Neuron (in vitro differentiated cells): ENCODE data around the gene C11orf87.
A peak's percentile ranks its signal among the peaks of the same experiment; 100 is the strongest.

Source experiments
- H2AFZ ChIP-seq: one replicate; pipeline ENCODE4 v1.6.1; 2013; ENCODE audit warnings: low read depth, mild to moderate bottlenecking, inconsistent platforms, low read length, moderate library complexity
- H3K27me3 ChIP-seq: one replicate; pipeline ENCODE4 v1.6.1; 2013; ENCODE audit warnings: low read length; ENCODE audit not compliant: insufficient read depth
- H3K36me3 ChIP-seq: one replicate; pipeline ENCODE4 v1.6.1; 2013; ENCODE audit warnings: low read length; ENCODE audit not compliant: insufficient read depth
- H3K4me1 ChIP-seq: one replicate; pipeline ENCODE4 v1.6.1; 2013; ENCODE audit warnings: low read length; ENCODE audit not compliant: insufficient read depth
- H3K4me3 ChIP-seq: 2 replicates; pipeline ENCODE4 v1.5.1; 2013; ENCODE audit warnings: mild to moderate bottlenecking, low read length, moderate library complexity
- H3K9me3 ChIP-seq: one replicate; pipeline ENCODE4 v1.6.1; 2013; ENCODE audit warnings: low read length

C11orf87 gene

DNA sequence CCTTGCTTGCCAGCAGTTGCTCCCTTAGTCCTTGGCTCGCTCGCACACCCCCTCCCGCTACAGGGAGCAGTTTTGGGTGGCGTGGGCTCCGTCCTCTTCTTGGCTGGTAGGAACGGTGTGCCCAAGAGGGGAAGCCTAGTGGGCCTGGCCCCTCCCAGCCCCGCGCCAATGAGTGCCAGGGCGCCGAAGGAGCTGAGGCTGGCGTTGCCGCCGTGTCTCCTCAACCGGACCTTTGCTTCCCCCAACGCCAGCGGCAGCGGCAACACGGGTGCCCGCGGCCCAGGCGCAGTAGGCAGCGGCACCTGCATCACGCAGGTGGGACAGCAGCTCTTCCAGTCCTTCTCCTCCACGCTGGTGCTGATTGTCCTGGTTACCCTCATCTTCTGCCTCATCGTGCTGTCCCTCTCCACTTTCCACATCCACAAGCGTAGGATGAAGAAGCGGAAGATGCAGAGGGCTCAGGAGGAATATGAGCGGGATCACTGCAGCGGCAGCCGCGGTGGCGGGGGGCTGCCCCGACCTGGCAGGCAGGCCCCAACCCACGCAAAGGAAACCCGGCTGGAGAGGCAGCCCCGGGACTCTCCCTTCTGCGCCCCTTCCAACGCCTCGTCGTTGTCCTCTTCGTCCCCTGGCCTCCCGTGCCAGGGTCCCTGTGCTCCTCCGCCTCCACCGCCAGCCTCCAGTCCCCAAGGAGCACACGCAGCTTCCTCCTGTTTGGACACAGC is 1.6 kb downstream of the C11orf87 start:
- Histone ChIP-seq H3K4me1 (peaks cover 15% of the 10 kb centered on the region), H3K36me3 (no peaks in the 10 kb centered on the region), H2AFZ (peak overlapping the region; percentile 79), H3K9me3 (no peaks in the 10 kb centered on the region), H3K4me3 (peak overlapping the region; percentile 40), H3K27me3 (peaks cover 33% of the 10 kb centered on the region)

DNA sequence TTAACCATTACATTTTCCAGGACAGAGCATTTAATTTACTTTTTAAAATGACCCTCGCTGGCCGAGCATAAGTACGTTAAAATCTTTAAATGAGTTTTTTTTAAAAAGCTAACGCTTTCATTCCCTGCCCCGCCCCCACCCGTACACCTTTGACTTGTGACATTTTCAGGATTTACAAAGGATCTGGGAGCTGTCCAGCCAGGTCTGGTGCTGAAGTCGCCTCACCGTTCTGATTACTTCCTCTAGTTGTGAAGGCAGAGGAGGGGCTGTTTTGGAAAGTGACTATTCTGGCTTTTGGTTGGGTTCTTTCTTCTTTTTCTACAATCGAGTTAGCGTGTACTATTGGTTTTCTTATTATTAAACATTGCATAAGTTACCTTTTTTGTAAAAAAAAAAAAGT is 2.9 kb downstream of the C11orf87 start:
- Histone ChIP-seq H3K4me3 (no peak overlapping the region), H3K36me3 (no peaks in the 10 kb centered on the region), H3K27me3 (peaks cover 33% of the 10 kb centered on the region), H3K4me1 (peaks cover 15% of the 10 kb centered on the region), H2AFZ (no peak overlapping the region), H3K9me3 (no peaks in the 10 kb centered on the region)

- H3K27me3 ChIP-seq: peaks cover 33% of the 10 kb centered on the region
- no peaks in the 10 kb centered on the region for H3K9me3 ChIP-seq
- H3K4me3 ChIP-seq: no peak overlapping the region
- peaks cover 15% of the 10 kb centered on the region for H3K4me1 ChIP-seq
- H3K36me3 ChIP-seq: no peaks in the 10 kb centered on the region
- no peak overlapping the region for H2AFZ ChIP-seq
Observed at GRCh38 chr11:109425554-109425953, 3.6 kb downstream of the C11orf87 start.

DNA sequence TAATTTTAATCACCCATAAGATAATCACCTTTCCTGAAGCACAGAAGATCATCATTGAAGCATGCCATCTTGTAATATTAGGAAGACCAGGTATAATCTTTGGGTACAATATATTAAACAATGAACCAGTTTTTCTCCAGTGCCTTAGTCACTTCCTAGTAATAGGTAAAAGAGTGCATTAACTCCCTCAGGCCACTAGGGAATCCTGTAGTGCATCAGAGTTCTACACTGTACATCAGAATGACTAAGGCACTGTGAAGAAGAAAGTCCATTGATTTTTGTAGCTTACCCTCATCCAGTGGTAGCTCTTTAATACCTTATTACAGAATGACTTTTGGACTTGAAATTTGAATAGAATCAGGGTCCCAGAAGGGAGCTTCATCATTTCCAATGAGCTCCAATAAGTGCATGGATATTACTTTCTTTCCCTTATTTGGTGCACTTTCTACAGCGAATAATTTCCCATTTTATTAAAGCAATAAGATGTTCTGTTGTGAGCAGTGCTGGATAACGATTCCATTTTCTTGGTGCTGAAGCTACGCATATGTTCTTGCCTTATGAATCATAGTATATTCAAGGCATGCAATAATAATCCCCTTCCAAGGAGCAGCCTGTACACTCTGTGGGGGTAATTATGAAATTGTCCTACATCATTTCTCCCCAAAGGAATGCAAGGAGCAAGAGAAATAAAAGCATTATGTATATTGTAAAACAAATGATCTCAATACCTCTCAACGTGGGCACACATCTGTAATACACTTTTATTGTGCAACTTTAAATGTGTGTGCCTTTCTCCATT is 4.7 kb downstream of the C11orf87 start:
- Histone ChIP-seq H3K4me3 (no peak overlapping the region), H3K27me3 (peaks cover 25% of the 10 kb centered on the region), H3K36me3 (no peaks in the 10 kb centered on the region), H2AFZ (no peak overlapping the region), H3K4me1 (peaks cover 15% of the 10 kb centered on the region), H3K9me3 (no peaks in the 10 kb centered on the region)

DNA sequence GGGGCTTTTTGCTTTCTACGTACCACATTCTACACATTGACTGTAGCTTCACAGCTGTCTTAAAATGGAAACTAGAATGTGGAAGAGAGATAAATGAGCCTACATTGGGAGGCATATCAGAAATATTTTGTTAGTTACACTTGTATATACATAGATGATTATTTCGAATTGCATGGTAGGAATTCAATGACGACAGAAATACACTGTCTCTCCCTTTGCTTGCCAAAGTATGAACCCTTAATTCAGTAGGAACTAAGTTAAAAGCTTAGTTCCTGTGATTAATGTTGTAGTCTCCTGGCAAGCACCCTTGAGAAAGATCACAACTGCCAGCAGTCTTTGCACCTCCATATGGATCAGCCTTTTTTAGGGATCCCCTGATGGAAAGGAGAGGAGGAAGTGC is 10.1 kb downstream of the C11orf87 start:
- H3K4me3 ChIP-seq: no peak overlapping the region

DNA sequence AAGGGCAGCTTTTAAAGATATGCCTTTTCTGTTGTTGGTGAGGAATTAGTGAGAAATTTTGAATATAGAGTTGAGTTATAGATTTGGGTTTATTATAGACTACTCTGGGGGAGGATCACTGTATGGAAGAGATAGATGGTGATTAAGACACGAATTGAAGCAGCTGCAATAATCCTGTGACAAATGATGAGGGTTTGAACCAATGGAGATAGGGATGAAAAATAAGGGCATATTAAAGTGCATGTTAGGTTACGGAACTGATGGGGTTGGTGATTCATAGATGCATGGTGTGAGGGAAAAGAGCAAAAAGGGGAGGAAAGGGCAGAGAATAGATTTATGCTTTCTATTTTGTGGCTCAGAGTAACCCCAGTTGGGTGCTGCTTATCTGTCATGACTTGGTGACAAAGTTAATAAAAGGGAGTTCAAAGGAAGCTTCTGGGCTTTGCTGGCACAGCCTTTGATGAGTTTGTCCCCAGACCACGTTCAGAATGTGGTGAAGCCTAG is 11.8 kb downstream of the C11orf87 start:
- Histone ChIP-seq H3K9me3 (no peaks in the 10 kb centered on the region), H3K27me3 (no peaks in the 10 kb centered on the region), H2AFZ (no peak overlapping the region), H3K4me1 (no peaks in the 10 kb centered on the region), H3K36me3 (no peaks in the 10 kb centered on the region), H3K4me3 (no peak overlapping the region)

More for the DNA sequence above, 10.1 kb downstream of the C11orf87 start:
- no peaks in the 10 kb centered on the region for H3K27me3 ChIP-seq
- no peak overlapping the region for H2AFZ ChIP-seq
- H3K4me1 ChIP-seq: no peaks in the 10 kb centered on the region
- no peaks in the 10 kb centered on the region for H3K9me3 ChIP-seq
- H3K36me3 ChIP-seq: no peaks in the 10 kb centered on the region

GRCh38 chr11:109435121-109435742 is 13.2 kb downstream of the C11orf87 start:
- Histone ChIP-seq H2AFZ (no peak overlapping the region), H3K27me3 (no peaks in the 10 kb centered on the region), H3K4me1 (no peaks in the 10 kb centered on the region), H3K9me3 (no peaks in the 10 kb centered on the region), H3K36me3 (no peaks in the 10 kb centered on the region), H3K4me3 (no peak overlapping the region)

DNA sequence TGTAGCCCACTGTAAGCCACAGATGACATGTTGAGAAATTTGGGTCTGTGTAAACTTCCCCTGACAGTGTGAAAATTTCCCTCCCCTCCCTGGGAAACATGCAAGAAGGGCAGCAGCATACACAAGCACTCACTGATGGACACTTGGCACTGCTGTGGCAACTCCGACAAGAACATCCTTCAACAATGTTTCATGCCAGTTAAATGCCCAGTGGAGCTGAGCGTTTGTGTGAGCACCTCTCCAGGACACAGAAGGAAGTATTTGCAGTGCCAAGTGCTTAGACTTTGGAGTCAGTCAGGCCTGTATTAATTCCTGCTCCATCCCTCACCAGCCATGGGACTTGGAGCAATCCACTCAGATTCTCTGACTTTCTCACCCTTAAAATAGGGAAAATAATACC is 17.7 kb downstream of the C11orf87 start:
- Histone ChIP-seq H3K27me3 (no peaks in the 10 kb centered on the region), H2AFZ (no peak overlapping the region), H3K36me3 (no peaks in the 10 kb centered on the region), H3K9me3 (no peaks in the 10 kb centered on the region), H3K4me1 (no peaks in the 10 kb centered on the region), H3K4me3 (no peak overlapping the region)

GRCh38 chr11:109443052-109443451 is 21.1 kb downstream of the C11orf87 start:
- H2AFZ ChIP-seq: no peak overlapping the region
- no peaks in the 10 kb centered on the region for H3K36me3 ChIP-seq
- H3K4me3 ChIP-seq: no peak overlapping the region
- no peaks in the 10 kb centered on the region for H3K27me3 ChIP-seq
- no peaks in the 10 kb centered on the region for H3K4me1 ChIP-seq
- H3K9me3 ChIP-seq: no peaks in the 10 kb centered on the region

GRCh38 chr11:109454857-109455256 is 32.9 kb downstream of the C11orf87 start:
- Histone ChIP-seq H2AFZ (no peak overlapping the region), H3K9me3 (no peaks in the 10 kb centered on the region), H3K36me3 (no peaks in the 10 kb centered on the region), H3K4me1 (no peaks in the 10 kb centered on the region), H3K4me3 (no peak overlapping the region), H3K27me3 (no peaks in the 10 kb centered on the region)
